HCT116 (cell line): ENCODE measurements around the gene NRXN2. TPM values are rescaled to one million over a fixed set of nuclear protein-coding genes. Genes with fewer than 3 reads are reported as not detected.

Source experiments
- ATAC-seq: fragments of 200-7000 bp; cut with Tn5 transposase; 2 replicates; pipeline ENCODE4 v1.9.1; 2020; ENCODE audit warnings: mild to moderate bottlenecking, moderate library complexity
- BruUV-seq: library from RNA; stranded (reverse); fragments of 400-500 nt; replicated peaks from 2 replicates; lab custom pipeline; 2021; lab: Mats Ljungman, UMichigan
- CTCF ChIA-PET: fragments of 300-600 bp; sonication (Branson Sonifier 250); formaldehyde crosslinking; loops from one replicate; lab custom pipeline; 2021; ENCODE audit warnings: antibody characterized with exemption; lab: Charles Lee
- POLR2A ChIA-PET: fragments of 300-600, 350-600 bp; sonication (Branson Sonifier 250); formaldehyde crosslinking; loops from one replicate; lab custom pipeline; 2021; ENCODE audit warnings: antibody characterized with exemption; lab: Charles Lee
- RAD21 ChIA-PET, 2 experiments: fragments of 300-600 bp; sonication (Branson Sonifier 250); formaldehyde crosslinking; loops; one replicate each; lab custom pipeline; 2023; ENCODE audit warnings: low total read pairs in 2 of 2; ENCODE audit not compliant: uncharacterized antibody in 2 of 2, unreplicated experiment in 2 of 2, low non-redundant PET in 1 of 2; lab: Charles Lee
- DNase-seq: peaks from one replicate; pipeline ENCODE4 v3.0.0-alpha.2; 2010; ENCODE audit warnings: low read depth, low spot score
- H2AFZ ChIP-seq: fragments of 200-600 bp; shearing (Covaris generic), sonication (generic); 2 replicates; pipeline ENCODE4 v1.6.1; 2017; ENCODE audit warnings: low read depth, mixed run types, mixed read lengths, antibody characterized with exemption, low read length; ENCODE audit not compliant: poor library complexity, severe bottlenecking
- H3K27ac ChIP-seq: 2 replicates; pipeline ENCODE4 v1.5.1; 2012; ENCODE audit warnings: low read depth, low read length
- H3K27me3 ChIP-seq: fragments of 200-600 bp; sonication (generic); 2 replicates; pipeline ENCODE4 v1.6.1; 2016; ENCODE audit warnings: mixed run types, low read length, mixed read lengths; ENCODE audit not compliant: insufficient read depth
- H3K36me3 ChIP-seq, 2 experiments: fragments of 200-500 bp in 1 of 2; fragments of 200-600 bp in 1 of 2; sonication (Bioruptor generic) in 1 of 2; sonication (generic) in 1 of 2; 2 replicates each; pipeline versions ENCODE4 v1.5.1 to v1.6.1; 2014 to 2016; ENCODE audit warnings: low read length in 2 of 2, inconsistent platforms in 1 of 2, mixed read lengths in 1 of 2, mixed run types in 1 of 2; ENCODE audit not compliant: insufficient read depth in 2 of 2, control insufficient read depth in 1 of 2
- H3K4me1 ChIP-seq, 2 experiments: fragments of 200-600 bp in 1 of 2; sonication (generic) in 1 of 2; 2 replicates each; pipeline versions ENCODE4 v1.5.1 to v1.6.1; 2012 to 2017; ENCODE audit warnings: low read length in 2 of 2, inconsistent platforms in 1 of 2, mild to moderate bottlenecking in 1 of 2, mixed read lengths in 1 of 2, mixed run types in 1 of 2, moderate library complexity in 1 of 2; ENCODE audit not compliant: insufficient read depth in 2 of 2, control insufficient read depth in 1 of 2
- H3K4me2 ChIP-seq: fragments of 200-600 bp; sonication (generic); 2 replicates; pipeline ENCODE4 v1.6.1; 2017; ENCODE audit warnings: mixed run types, low read length, mixed read lengths
- H3K4me3 ChIP-seq, 2 experiments: fragments of 200-600 bp in 1 of 2; sonication (generic) in 1 of 2; replicated peaks in 1 of 2; 2 replicates each; pipeline ENCODE4 v1.5.1; 2011 to 2016; ENCODE audit warnings: low read length in 2 of 2, control low read depth in 1 of 2, low read depth in 1 of 2, mild to moderate bottlenecking in 1 of 2, mixed read lengths in 1 of 2, mixed run types in 1 of 2
- H3K79me2 ChIP-seq: fragments of 200-600 bp; sonication (generic); 2 replicates; pipeline ENCODE4 v1.6.1; 2017; ENCODE audit warnings: mild to moderate bottlenecking, mixed run types, low read length, moderate library complexity, mixed read lengths; ENCODE audit not compliant: insufficient read depth
- H3K9ac ChIP-seq: fragments of 200-600 bp; sonication (generic); 2 replicates; pipeline ENCODE4 v1.6.1; 2016; ENCODE audit warnings: low read length, mixed read lengths
- H3K9me2 ChIP-seq: fragments of 200-600 bp; sonication (generic), shearing (Covaris generic); 2 replicates; pipeline ENCODE4 v1.6.1; 2017; ENCODE audit warnings: mixed run types, mild to moderate bottlenecking, moderate library complexity; ENCODE audit not compliant: insufficient read depth
- H3K9me3 ChIP-seq, 2 experiments: fragments of 200-500 bp in 1 of 2; fragments of 200-600 bp in 1 of 2; sonication (Bioruptor generic) in 1 of 2; sonication (generic) in 1 of 2; 2 replicates each; pipeline ENCODE4 v1.6.1; 2014 to 2017; ENCODE audit warnings: low read length in 2 of 2, mixed read lengths in 2 of 2, inconsistent platforms in 1 of 2, low read depth in 1 of 2, mild to moderate bottlenecking in 1 of 2, mixed run types in 1 of 2, moderate library complexity in 1 of 2; ENCODE audit not compliant: control insufficient read depth in 1 of 2, insufficient read depth in 1 of 2
- H4K20me1 ChIP-seq: fragments of 200-600 bp; sonication (generic), shearing (Covaris generic); 2 replicates; pipeline ENCODE4 v1.6.1; 2017; ENCODE audit warnings: mixed run types, mild to moderate bottlenecking, moderate library complexity; ENCODE audit not compliant: insufficient read depth
- ATF3 ChIP-seq: IDR thresholded peaks from 2 replicates; pipeline ENCODE4 v1.6.1; 2012
- CBX3 ChIP-seq: IDR thresholded peaks from 2 replicates; pipeline ENCODE4 v1.6.1; 2012; ENCODE audit warnings: low read depth
- CEBPB ChIP-seq: IDR thresholded peaks from 2 replicates; pipeline ENCODE4 v1.6.1; 2012; ENCODE audit warnings: low read depth
- CTCF ChIP-seq, 3 experiments: fragments of 200-600 bp in 1 of 3; sonication (generic) in 1 of 3; IDR thresholded peaks in 2 of 3; conservative IDR thresholded peaks in 1 of 3; 2 replicates each; pipeline ENCODE4 v1.5.1; 2012 to 2017; ENCODE audit warnings: low read depth in 2 of 3, low read length in 2 of 3, antibody characterized with exemption in 1 of 3, borderline replicate concordance in 1 of 3, control low read depth in 1 of 3, mild to moderate bottlenecking in 1 of 3, mixed read lengths in 1 of 3, mixed run types in 1 of 3, moderate library complexity in 1 of 3; ENCODE audit not compliant: insufficient read depth in 1 of 3
- EGR1 ChIP-seq: IDR thresholded peaks from 2 replicates; pipeline ENCODE4 v1.6.1; 2012; ENCODE audit warnings: low read depth
- POLR2A ChIP-seq: IDR thresholded peaks from 2 replicates; pipeline ENCODE4 v1.7.0; 2011; ENCODE audit warnings: borderline replicate concordance; ENCODE audit not compliant: insufficient read depth, insufficient read length; ENCODE audit errors: extremely low read depth
- POLR2AphosphoS5 ChIP-seq: IDR thresholded peaks from 2 replicates; pipeline ENCODE4 v1.6.1; 2011; ENCODE audit warnings: mild to moderate bottlenecking, low read depth, low read length, moderate library complexity
- REST ChIP-seq: IDR thresholded peaks from 2 replicates; pipeline ENCODE4 v1.6.1; 2012; ENCODE audit warnings: low read depth
- SIN3A ChIP-seq: IDR thresholded peaks from 2 replicates; pipeline ENCODE4 v1.6.1; 2012; ENCODE audit warnings: low read depth
- SRF ChIP-seq: IDR thresholded peaks from 2 replicates; pipeline ENCODE4 v1.6.1; 2012; ENCODE audit warnings: low read depth
- YY1 ChIP-seq: IDR thresholded peaks from 2 replicates; pipeline ENCODE4 v1.6.1; 2011; ENCODE audit warnings: low read length, low read depth, moderate library complexity, mild to moderate bottlenecking; ENCODE audit not compliant: insufficient replicate concordance; ENCODE audit errors: extremely low read depth
- ZFX ChIP-seq: fragments of 450-650 bp; IDR thresholded peaks from 2 replicates; pipeline ENCODE4 v1.6.1; 2017
- intact Hi-C: fragments of 100-400 bp; cut with micrococcal nuclease; formaldehyde crosslinking; loops from 2 replicates; pipeline ENCODE4 v1.10.0; 2022
- total RNA-seq: library from RNA; stranded (reverse); gene quantifications from one replicate; pipeline ENCODE4 v1.2.1, GENCODE V29; 2021; ENCODE audit not compliant: unreplicated experiment

NRXN2 gene
- total RNA-seq, 1 experiment from 2014 or later = 1.5 TPM

GRCh38 chr11:64643920-64644646, 78.9 kb downstream of the NRXN2 start:
- DNase-seq (no peak), ATAC-seq (peak; percentile 16; the same call in 1 of the 2 replicates)
- H3K4me2 ChIP-seq = no peak overlapping the region
- no TSS peak for BruUV-seq
- intact Hi-C loops = no loop called here
- no peak overlapping the region for H3K9ac ChIP-seq
- H3K4me3 ChIP-seq = no peak overlapping the region
- peaks cover 18% of the 10 kb centered on the region for H3K27me3 ChIP-seq
- TF ChIP-seq YY1 = no peak
- no peak for TF ChIP-seq SIN3A
- no peak for TF ChIP-seq CBX3
- no peak for TF ChIP-seq ZFX
- no peak for TF ChIP-seq POLR2A
- TF ChIP-seq REST = no peak
- no peak for TF ChIP-seq CEBPB
- no peak for TF ChIP-seq ATF3
- no peak for TF ChIP-seq CTCF (IDR thresholded peaks at IDR 0.05 in 2 of 3, conservative IDR thresholded peaks at IDR 0.05 in 1 of 3; ENCODE audit: borderline replicate concordance in 1 of 3, insufficient read depth in 1 of 3, low read depth in 2 of 3, low read length in 2 of 3)
- no peak for TF ChIP-seq SRF
- no peak for TF ChIP-seq EGR1
- no peak for TF ChIP-seq POLR2AphosphoS5
- no peak overlapping the region for H3K27ac ChIP-seq
- no peak overlapping the region for H2AFZ ChIP-seq
- ChIA-PET CTCF (interaction anchor here (1.6 to 2.4 kb wide), 4 partner anchors 14 to 287 kb away, joined by 5 to 10 read pairs (median 6); no protein-coding TSS in a partner anchor), RAD21 (no interaction called here), POLR2A (no interaction called here)
- no peaks in the 10 kb centered on the region for H3K36me3 ChIP-seq
- no peaks in the 10 kb centered on the region for H3K79me2 ChIP-seq
- no peaks in the 10 kb centered on the region for H4K20me1 ChIP-seq
- no peaks in the 10 kb centered on the region for H3K9me2 ChIP-seq
- H3K4me1 ChIP-seq = no peaks in the 10 kb centered on the region
- no peaks in the 10 kb centered on the region for H3K9me3 ChIP-seq
